ENCODE data around the gene CCDC91.
A peak's percentile ranks its signal among the peaks of the same experiment; 100 is the strongest.

The CCDC91 gene

DNA sequence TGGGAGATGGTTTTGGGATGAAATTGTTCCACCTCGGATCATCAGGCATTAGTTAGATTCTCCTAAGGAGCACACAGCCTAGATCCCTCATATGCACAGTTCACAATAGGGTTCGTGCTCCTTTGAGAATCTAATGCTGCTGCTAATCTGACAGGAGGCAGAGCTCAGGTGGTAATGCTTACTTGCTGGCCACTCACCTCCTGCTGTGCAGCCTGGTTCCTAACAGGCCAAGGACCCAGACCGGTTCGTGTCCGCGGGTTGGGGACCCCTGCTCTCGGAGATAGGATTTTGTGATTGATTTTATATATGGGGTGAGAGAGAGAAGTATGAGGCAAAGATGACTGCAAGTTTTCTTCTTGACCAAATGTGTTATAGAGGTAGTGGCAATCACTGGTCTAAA, 57.5 kb downstream of the CCDC91 start:
- TF ChIP-seq, protein P1, sequence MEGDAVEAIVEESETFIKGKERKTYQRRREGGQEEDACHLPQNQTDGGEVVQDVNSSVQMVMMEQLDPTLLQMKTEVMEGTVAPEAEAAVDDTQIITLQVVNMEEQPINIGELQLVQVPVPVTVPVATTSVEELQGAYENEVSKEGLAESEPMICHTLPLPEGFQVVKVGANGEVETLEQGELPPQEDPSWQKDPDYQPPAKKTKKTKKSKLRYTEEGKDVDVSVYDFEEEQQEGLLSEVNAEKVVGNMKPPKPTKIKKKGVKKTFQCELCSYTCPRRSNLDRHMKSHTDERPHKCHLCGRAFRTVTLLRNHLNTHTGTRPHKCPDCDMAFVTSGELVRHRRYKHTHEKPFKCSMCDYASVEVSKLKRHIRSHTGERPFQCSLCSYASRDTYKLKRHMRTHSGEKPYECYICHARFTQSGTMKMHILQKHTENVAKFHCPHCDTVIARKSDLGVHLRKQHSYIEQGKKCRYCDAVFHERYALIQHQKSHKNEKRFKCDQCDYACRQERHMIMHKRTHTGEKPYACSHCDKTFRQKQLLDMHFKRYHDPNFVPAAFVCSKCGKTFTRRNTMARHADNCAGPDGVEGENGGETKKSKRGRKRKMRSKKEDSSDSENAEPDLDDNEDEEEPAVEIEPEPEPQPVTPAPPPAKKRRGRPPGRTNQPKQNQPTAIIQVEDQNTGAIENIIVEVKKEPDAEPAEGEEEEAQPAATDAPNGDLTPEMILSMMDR (IDR thresholded peaks at IDR 0.05; ENCODE audit: low read depth, low read length), result no peak
- TF ChIP-seq EZH2phosphoT487 (IDR thresholded peaks at IDR 0.05; ENCODE audit: low read depth), result no peak
- Histone ChIP-seq H3K4me3 (ENCODE audit: low read length) (no peak overlapping the region), H3K27me3 (ENCODE audit: low read depth, low read length) (no peaks in the 10 kb centered on the region)

DNA sequence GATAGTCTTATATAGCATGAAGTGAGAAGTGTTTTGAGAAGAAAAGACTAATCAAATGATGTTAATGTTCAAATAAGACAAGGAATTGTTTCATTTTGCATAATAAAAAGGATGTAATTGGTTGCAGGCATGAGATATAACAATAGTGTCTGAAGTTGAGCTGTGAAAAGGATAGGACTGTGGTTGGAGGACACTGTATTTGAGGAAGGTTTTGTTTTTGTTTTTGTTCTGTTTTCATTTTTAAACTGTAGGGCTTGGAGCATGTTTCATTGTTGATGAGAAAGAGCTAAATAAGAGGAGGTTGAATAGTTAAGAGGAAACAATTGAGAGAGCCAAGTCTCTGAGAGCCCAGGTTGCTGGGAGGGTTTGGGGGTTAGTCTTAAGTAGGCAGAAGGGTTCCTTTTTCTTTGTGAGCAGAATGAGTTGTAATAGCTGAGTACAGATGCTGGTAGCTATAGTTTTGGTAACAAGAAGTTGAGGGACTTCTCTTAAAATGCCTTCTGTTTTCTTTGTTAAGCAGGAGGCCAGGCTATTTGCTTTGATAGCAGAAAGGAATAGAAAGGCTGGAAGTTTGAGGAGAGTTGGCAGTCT, 58.4 kb downstream of the CCDC91 start:
- Histone ChIP-seq H3K4me1 (ENCODE audit: low read length) (peaks cover 12% of the 10 kb centered on the region), H3K4me2 (ENCODE audit: low read length) (no peak overlapping the region), H3K27me3 (ENCODE audit: low read depth, low read length) (no peaks in the 10 kb centered on the region), H3K36me3 (replicated peaks; ENCODE audit: low read depth, low read length) (no peaks in the 10 kb centered on the region), H2AFZ (ENCODE audit: low read depth, low read length) (no peak overlapping the region), H3K9ac (ENCODE audit: low read length) (no peak overlapping the region), H3K9me3 (ENCODE audit: insufficient read depth, low read length) (no peaks in the 10 kb centered on the region), H3K27ac (ENCODE audit: low read length) (no peak overlapping the region), H3K4me3 (ENCODE audit: low read length) (no peak overlapping the region), H3K79me2 (ENCODE audit: low read length) (peaks cover 6% of the 10 kb centered on the region; the same call in 1 of the 2 replicates), H4K20me1 (ENCODE audit: insufficient read depth, low read length) (no peaks in the 10 kb centered on the region)
- TF ChIP-seq, protein P1 (IDR thresholded peaks at IDR 0.05; ENCODE audit: low read depth, low read length), result no peak
- no peak for TF ChIP-seq EZH2phosphoT487 (IDR thresholded peaks at IDR 0.05; ENCODE audit: low read depth)

More for the DNA sequence above, 57.5 kb downstream of the CCDC91 start:
- no peak overlapping the region for H3K27ac ChIP-seq (ENCODE audit: low read length)
- H2AFZ ChIP-seq (ENCODE audit: low read depth, low read length), result no peak overlapping the region
- peaks cover 3% of the 10 kb centered on the region for H3K4me1 ChIP-seq (ENCODE audit: low read length)
- no peak overlapping the region for H3K4me2 ChIP-seq (ENCODE audit: low read length)
- peaks cover 6% of the 10 kb centered on the region; the same call in 1 of the 2 replicates for H3K79me2 ChIP-seq (ENCODE audit: low read length)
- H3K36me3 ChIP-seq (replicated peaks; ENCODE audit: low read depth, low read length), result no peaks in the 10 kb centered on the region
- no peaks in the 10 kb centered on the region for H4K20me1 ChIP-seq (ENCODE audit: insufficient read depth, low read length)
- H3K9me3 ChIP-seq (ENCODE audit: insufficient read depth, low read length), result no peaks in the 10 kb centered on the region
- H3K9ac ChIP-seq (ENCODE audit: low read length), result no peak overlapping the region

DNA sequence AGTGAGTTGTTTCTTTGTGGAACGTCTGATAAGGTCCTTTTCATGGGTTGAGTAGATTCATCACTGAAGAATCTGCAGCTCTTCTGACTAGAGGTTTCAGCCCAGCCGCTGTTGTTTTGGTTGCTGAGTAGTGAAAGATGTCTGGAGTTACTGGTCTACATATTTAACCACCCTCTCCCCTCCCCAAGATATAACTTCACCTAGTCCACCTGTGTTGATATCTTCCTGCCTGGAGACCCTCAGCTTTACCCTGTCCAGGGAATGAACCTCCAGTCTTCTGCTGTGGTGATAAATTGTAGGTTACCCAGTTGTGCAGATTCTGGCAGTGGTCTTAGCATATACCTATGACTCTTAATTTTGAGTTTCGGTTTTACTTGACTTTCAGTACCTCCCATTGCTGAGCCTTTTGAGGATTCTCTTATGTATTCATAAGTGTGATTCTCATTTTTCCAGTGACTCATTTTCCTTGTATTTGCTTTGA, 62.9 kb downstream of the CCDC91 start:
- Histone ChIP-seq H3K27me3 (ENCODE audit: low read depth, low read length) (no peaks in the 10 kb centered on the region), H3K4me3 (ENCODE audit: low read length) (peak overlapping the region; percentile 44), H4K20me1 (ENCODE audit: insufficient read depth, low read length) (no peaks in the 10 kb centered on the region), H3K9me3 (ENCODE audit: insufficient read depth, low read length) (no peaks in the 10 kb centered on the region), H3K9ac (ENCODE audit: low read length) (no peak overlapping the region), H3K79me2 (ENCODE audit: low read length) (peaks cover 6% of the 10 kb centered on the region; the same call in 1 of the 2 replicates), H3K4me2 (ENCODE audit: low read length) (peak overlapping the region; percentile 72), H3K36me3 (replicated peaks; ENCODE audit: low read depth, low read length) (no peaks in the 10 kb centered on the region), H3K27ac (ENCODE audit: low read length) (peak overlapping the region; percentile 36), H3K4me1 (ENCODE audit: low read length) (peaks cover 17% of the 10 kb centered on the region), H2AFZ (ENCODE audit: low read depth, low read length) (no peak overlapping the region)
- TF ChIP-seq, protein P1 (IDR thresholded peaks at IDR 0.05; ENCODE audit: low read depth, low read length), result no peak
- TF ChIP-seq EZH2phosphoT487 (IDR thresholded peaks at IDR 0.05; ENCODE audit: low read depth), result no peak

DNA sequence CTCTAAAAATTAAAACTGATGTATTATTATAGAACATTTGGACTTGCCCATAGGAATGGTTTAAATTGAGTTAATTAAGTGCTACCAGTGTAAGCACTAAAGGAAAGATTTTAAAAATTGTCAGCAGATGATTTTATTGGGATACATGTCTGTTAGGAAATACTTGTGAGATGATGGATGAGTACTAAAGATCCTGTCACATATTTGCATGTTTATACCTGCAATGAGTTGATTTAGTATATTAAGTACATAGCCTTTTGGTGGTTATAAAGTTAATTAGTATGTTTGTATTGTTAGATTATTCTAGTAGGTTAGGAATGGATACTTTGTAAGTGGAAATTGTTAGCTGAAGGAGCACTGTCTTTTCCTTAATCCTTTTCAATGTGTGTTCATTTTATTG, 67.2 kb downstream of the CCDC91 start:
- TF ChIP-seq, protein P1 (IDR thresholded peaks at IDR 0.05; ENCODE audit: low read depth, low read length), result no peak
- no peak for TF ChIP-seq EZH2phosphoT487 (IDR thresholded peaks at IDR 0.05; ENCODE audit: low read depth)

More for the DNA sequence above, 67.2 kb downstream of the CCDC91 start:
- Histone ChIP-seq H3K4me1 (ENCODE audit: low read length) (peaks cover 17% of the 10 kb centered on the region), H3K9me3 (ENCODE audit: insufficient read depth, low read length) (no peaks in the 10 kb centered on the region), H3K27me3 (ENCODE audit: low read depth, low read length) (no peaks in the 10 kb centered on the region), H3K36me3 (replicated peaks; ENCODE audit: low read depth, low read length) (no peaks in the 10 kb centered on the region), H3K4me2 (ENCODE audit: low read length) (no peak overlapping the region), H2AFZ (ENCODE audit: low read depth, low read length) (no peak overlapping the region), H3K4me3 (ENCODE audit: low read length) (no peak overlapping the region), H3K9ac (ENCODE audit: low read length) (no peak overlapping the region), H4K20me1 (ENCODE audit: insufficient read depth, low read length) (no peaks in the 10 kb centered on the region), H3K79me2 (ENCODE audit: low read length) (no peaks in the 10 kb centered on the region; the same call in 1 of the 2 replicates), H3K27ac (ENCODE audit: low read length) (no peak overlapping the region)
